A549 (cell line): ENCODE data around the gene ACTRT2.

Experiments
- JUNB ChIP-seq: fragments of >200 bp; sonication (Bioruptor Twin); formaldehyde crosslinking; IDR thresholded peaks from 2 replicates; pipeline ENCODE4 v1.6.1; 2016
- RAD21 ChIP-seq, 2 experiments: fragments of >200 bp in 1 of 2; sonication (Bioruptor Twin) in 1 of 2; formaldehyde crosslinking in 1 of 2; IDR thresholded peaks in 1 of 2; conservative IDR thresholded peaks in 1 of 2; 2 replicates in 1 of 2; 3 replicates in 1 of 2; pipeline ENCODE4 v1.6.1; 2012 to 2018; ENCODE audit warnings: inconsistent platforms in 1 of 2
- TF ChIP-seq, protein P1 (sequence below): fragments of >200 bp; sonication (Bioruptor Twin); formaldehyde crosslinking; IDR thresholded peaks from 3 replicates; pipeline ENCODE4 v1.5.1; 2016

DNA sequence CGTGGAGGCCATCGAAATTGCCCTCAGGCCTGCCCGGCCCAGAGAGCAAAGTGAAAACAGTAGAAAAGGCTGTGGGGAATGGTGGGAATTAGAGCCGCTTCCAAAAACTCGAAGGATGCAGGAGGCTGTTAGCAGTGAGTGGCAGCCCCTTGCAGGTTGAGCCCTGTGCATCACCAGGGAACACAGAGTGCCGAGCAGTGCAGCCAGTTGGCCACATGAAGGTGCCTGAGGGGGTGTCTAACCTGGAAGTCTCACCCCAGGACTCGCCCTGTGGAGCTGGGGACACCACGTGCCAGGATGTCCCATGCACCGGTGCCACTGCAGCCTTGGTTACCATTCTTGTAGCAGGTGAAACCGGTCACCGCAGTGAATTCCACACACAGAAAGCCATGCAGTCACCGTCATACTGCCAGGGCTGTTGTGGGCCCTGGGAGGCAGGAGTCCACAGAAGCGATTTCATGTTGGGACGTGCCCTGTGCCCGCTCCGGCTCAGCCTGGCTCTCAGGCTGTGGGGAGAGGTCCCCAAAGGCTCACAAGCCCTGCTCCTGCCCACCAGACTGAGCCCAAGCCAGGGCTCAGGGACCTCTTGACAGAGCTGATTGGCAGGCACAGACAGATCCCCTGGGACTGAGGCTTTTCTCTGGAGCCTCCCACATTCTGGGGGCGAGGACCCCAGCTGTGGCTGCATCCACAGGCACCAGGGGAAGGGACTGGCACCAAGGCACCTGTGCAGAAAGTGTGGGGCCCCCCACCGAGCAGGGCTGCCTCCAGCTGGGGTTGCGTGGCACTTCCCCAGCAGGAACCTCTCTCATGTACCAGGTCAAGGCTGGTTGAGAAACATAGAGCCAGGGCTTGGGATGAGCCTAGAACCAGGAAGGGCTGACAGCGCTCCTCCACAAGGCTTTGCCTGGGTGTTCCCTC is 16.7 kb upstream of the ACTRT2 start:
- TF ChIP-seq RAD21 (conservative IDR thresholded peaks at IDR 0.05 in 1 of 2, IDR thresholded peaks at IDR 0.05 in 1 of 2) (no peak), JUNB (no peak)
- TF ChIP-seq, protein P1, sequence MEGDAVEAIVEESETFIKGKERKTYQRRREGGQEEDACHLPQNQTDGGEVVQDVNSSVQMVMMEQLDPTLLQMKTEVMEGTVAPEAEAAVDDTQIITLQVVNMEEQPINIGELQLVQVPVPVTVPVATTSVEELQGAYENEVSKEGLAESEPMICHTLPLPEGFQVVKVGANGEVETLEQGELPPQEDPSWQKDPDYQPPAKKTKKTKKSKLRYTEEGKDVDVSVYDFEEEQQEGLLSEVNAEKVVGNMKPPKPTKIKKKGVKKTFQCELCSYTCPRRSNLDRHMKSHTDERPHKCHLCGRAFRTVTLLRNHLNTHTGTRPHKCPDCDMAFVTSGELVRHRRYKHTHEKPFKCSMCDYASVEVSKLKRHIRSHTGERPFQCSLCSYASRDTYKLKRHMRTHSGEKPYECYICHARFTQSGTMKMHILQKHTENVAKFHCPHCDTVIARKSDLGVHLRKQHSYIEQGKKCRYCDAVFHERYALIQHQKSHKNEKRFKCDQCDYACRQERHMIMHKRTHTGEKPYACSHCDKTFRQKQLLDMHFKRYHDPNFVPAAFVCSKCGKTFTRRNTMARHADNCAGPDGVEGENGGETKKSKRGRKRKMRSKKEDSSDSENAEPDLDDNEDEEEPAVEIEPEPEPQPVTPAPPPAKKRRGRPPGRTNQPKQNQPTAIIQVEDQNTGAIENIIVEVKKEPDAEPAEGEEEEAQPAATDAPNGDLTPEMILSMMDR, result no peak
